Measurements from ENCODE around the gene SKI.

- TF ChIP-seq, protein P1, sequence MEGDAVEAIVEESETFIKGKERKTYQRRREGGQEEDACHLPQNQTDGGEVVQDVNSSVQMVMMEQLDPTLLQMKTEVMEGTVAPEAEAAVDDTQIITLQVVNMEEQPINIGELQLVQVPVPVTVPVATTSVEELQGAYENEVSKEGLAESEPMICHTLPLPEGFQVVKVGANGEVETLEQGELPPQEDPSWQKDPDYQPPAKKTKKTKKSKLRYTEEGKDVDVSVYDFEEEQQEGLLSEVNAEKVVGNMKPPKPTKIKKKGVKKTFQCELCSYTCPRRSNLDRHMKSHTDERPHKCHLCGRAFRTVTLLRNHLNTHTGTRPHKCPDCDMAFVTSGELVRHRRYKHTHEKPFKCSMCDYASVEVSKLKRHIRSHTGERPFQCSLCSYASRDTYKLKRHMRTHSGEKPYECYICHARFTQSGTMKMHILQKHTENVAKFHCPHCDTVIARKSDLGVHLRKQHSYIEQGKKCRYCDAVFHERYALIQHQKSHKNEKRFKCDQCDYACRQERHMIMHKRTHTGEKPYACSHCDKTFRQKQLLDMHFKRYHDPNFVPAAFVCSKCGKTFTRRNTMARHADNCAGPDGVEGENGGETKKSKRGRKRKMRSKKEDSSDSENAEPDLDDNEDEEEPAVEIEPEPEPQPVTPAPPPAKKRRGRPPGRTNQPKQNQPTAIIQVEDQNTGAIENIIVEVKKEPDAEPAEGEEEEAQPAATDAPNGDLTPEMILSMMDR (IDR thresholded peaks at IDR 0.05) = no peak
- no peak for TF ChIP-seq POLR2AphosphoS5 (IDR thresholded peaks at IDR 0.05)
- TF ChIP-seq POLR2A (IDR thresholded peaks at IDR 0.05) = no peak
Measured at GRCh38 chr1:2235300-2235998, 7.3 kb downstream of the SKI start.

Measured in transverse colon (tissue), 4 donors.